ENCODE measurements around the gene YES1. TPM values are rescaled to one million over a fixed set of nuclear protein-coding genes. Genes with fewer than 3 reads are reported as not detected.

YES1 gene
- total and polyA plus RNA-seq, 2 of the 13 experiments (the other 11 are each of a cell fraction or from before 2014, with no cell fraction given), result 17.2 to 70.8 TPM

DNA sequence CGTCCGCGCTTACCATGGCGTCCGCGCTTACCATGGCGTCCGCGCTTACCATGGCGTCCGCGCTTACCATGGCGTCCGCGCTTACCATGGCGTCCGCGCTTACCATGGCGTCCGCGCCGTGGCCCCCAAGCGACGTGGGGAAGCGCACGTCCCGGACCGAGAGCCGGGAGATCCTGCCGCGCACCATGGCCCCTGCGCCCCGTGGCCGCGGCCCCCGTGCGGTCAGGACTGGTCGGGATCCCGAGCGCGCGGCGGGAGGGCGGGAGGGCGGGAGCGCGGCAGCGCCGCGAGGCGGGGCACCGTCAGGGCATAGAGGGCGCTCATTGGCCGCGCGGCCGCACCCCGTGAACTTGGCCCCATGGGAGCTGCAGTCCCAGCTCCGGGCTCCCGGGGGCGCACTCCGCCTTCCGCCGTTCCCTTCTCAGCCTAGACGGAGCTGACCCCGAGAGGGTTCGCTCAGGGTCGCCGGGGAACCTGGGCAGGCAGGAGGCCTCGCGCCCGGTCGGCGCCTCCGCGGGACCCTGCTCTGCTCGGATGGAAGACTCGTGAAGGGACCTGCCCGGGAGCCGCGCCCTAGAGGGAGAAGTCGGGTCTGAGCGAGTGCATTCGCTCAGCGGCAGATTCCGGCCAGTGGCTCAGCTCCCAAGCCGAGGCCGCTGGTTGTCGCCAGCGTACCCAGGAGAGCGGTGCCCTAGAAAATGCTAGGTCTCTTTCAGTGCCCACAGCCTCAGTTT, 99.5 kb downstream of the YES1 start, which contains the start of gene ENOSF1 (continued):
- TF ChIP-seq, protein P1, sequence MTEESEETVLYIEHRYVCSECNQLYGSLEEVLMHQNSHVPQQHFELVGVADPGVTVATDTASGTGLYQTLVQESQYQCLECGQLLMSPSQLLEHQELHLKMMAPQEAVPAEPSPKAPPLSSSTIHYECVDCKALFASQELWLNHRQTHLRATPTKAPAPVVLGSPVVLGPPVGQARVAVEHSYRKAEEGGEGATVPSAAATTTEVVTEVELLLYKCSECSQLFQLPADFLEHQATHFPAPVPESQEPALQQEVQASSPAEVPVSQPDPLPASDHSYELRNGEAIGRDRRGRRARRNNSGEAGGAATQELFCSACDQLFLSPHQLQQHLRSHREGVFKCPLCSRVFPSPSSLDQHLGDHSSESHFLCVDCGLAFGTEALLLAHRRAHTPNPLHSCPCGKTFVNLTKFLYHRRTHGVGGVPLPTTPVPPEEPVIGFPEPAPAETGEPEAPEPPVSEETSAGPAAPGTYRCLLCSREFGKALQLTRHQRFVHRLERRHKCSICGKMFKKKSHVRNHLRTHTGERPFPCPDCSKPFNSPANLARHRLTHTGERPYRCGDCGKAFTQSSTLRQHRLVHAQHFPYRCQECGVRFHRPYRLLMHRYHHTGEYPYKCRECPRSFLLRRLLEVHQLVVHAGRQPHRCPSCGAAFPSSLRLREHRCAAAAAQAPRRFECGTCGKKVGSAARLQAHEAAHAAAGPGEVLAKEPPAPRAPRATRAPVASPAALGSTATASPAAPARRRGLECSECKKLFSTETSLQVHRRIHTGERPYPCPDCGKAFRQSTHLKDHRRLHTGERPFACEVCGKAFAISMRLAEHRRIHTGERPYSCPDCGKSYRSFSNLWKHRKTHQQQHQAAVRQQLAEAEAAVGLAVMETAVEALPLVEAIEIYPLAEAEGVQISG (CRISPR knock-in tag; IDR thresholded peaks at IDR 0.05), result no peak
- no peak for TF ChIP-seq RELA (CRISPR knock-in tag; IDR thresholded peaks at IDR 0.05)
- no peak; the same call in 1 of the 2 replicates for TF ChIP-seq AHR (CRISPR knock-in tag; IDR thresholded peaks at IDR 0.05)
- no peak for TF ChIP-seq RFX3 (CRISPR knock-in tag; IDR thresholded peaks at IDR 0.05)
- 0 out of 2 replicates have a peak, but pooled peaks have one; percentile 46 for TF ChIP-seq ZFP82 (CRISPR knock-in tag; IDR thresholded peaks at IDR 0.05; ENCODE audit: borderline replicate concordance)
- TF ChIP-seq ZNF33A (CRISPR knock-in tag; IDR thresholded peaks at IDR 0.05; ENCODE audit: borderline replicate concordance), result peak; percentile 27; the same call in 1 of the 2 replicates
- TF ChIP-seq SRSF4 (IDR thresholded peaks at IDR 0.05; ENCODE audit: low read depth, low read length, poor library complexity, severe bottlenecking), result no peak
- TF ChIP-seq ZFP1 (CRISPR knock-in tag; IDR thresholded peaks at IDR 0.05), result 0 out of 2 replicates have a peak, but pooled peaks have one; percentile 16
- TF ChIP-seq, protein P2, sequence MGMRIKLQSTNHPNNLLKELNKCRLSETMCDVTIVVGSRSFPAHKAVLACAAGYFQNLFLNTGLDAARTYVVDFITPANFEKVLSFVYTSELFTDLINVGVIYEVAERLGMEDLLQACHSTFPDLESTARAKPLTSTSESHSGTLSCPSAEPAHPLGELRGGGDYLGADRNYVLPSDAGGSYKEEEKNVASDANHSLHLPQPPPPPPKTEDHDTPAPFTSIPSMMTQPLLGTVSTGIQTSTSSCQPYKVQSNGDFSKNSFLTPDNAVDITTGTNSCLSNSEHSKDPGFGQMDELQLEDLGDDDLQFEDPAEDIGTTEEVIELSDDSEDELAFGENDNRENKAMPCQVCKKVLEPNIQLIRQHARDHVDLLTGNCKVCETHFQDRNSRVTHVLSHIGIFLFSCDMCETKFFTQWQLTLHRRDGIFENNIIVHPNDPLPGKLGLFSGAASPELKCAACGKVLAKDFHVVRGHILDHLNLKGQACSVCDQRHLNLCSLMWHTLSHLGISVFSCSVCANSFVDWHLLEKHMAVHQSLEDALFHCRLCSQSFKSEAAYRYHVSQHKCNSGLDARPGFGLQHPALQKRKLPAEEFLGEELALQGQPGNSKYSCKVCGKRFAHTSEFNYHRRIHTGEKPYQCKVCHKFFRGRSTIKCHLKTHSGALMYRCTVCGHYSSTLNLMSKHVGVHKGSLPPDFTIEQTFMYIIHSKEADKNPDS (CRISPR knock-in tag; IDR thresholded peaks at IDR 0.05), result no peak
- TF ChIP-seq POGZ (CRISPR knock-in tag; IDR thresholded peaks at IDR 0.05), result peak; percentile 40
- TF ChIP-seq RBM39 (IDR thresholded peaks at IDR 0.05; ENCODE audit: low read depth, low read length, poor library complexity, severe bottlenecking), result peak; percentile 61
- TF ChIP-seq, protein P3, sequence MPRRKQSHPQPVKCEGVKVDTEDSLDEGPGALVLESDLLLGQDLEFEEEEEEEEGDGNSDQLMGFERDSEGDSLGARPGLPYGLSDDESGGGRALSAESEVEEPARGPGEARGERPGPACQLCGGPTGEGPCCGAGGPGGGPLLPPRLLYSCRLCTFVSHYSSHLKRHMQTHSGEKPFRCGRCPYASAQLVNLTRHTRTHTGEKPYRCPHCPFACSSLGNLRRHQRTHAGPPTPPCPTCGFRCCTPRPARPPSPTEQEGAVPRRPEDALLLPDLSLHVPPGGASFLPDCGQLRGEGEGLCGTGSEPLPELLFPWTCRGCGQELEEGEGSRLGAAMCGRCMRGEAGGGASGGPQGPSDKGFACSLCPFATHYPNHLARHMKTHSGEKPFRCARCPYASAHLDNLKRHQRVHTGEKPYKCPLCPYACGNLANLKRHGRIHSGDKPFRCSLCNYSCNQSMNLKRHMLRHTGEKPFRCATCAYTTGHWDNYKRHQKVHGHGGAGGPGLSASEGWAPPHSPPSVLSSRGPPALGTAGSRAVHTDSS (CRISPR knock-in tag; conservative IDR thresholded peaks at IDR 0.05), result no peak
- TF ChIP-seq, protein P4, sequence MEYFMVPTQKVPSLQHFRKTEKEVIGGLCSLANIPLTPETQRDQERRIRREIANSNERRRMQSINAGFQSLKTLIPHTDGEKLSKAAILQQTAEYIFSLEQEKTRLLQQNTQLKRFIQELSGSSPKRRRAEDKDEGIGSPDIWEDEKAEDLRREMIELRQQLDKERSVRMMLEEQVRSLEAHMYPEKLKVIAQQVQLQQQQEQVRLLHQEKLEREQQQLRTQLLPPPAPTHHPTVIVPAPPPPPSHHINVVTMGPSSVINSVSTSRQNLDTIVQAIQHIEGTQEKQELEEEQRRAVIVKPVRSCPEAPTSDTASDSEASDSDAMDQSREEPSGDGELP (IDR thresholded peaks at IDR 0.05; ENCODE audit: borderline replicate concordance, low read depth), result no peak
- TF ChIP-seq FOXA1 (IDR thresholded peaks at IDR 0.05), result no peak
- TF ChIP-seq FOXA1 (CRISPR knock-in tag; IDR thresholded peaks at IDR 0.05), result 0 out of 2 replicates have a peak, but pooled peaks have one; percentile 12
- TF ChIP-seq, protein P5, sequence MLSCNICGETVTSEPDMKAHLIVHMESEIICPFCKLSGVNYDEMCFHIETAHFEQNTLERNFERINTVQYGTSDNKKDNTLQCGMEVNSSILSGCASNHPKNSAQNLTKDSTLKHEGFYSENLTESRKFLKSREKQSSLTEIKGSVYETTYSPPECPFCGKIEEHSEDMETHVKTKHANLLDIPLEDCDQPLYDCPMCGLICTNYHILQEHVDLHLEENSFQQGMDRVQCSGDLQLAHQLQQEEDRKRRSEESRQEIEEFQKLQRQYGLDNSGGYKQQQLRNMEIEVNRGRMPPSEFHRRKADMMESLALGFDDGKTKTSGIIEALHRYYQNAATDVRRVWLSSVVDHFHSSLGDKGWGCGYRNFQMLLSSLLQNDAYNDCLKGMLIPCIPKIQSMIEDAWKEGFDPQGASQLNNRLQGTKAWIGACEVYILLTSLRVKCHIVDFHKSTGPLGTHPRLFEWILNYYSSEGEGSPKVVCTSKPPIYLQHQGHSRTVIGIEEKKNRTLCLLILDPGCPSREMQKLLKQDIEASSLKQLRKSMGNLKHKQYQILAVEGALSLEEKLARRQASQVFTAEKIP (CRISPR knock-in tag; IDR thresholded peaks at IDR 0.05; ENCODE audit: borderline replicate concordance), result no peak
- TF ChIP-seq KDM2A (CRISPR knock-in tag; IDR thresholded peaks at IDR 0.05; ENCODE audit: borderline replicate concordance, low read depth), result peak; percentile 88
- TF ChIP-seq ZNF431 (CRISPR knock-in tag; IDR thresholded peaks at IDR 0.05; ENCODE audit: borderline replicate concordance, low read depth), result peak; percentile 41; the same call in 1 of the 2 replicates
- TF ChIP-seq NRL (CRISPR knock-in tag; IDR thresholded peaks at IDR 0.05; ENCODE audit: borderline replicate concordance), result peak; percentile 17; the same call in 1 of the 2 replicates
- TF ChIP-seq ZNF33B (CRISPR knock-in tag; IDR thresholded peaks at IDR 0.05), result no peak

Data from HepG2 (cell line).